Measurements from ENCODE around the gene TMCC3.
A peak's percentile ranks its signal among the peaks of the same experiment; 100 is the strongest.

The TMCC3 gene

GRCh38 chr12:94592080-94592479 is 58.3 kb downstream of the TMCC3 start:
- Histone ChIP-seq H3K9me3 (ENCODE audit: control insufficient read depth in 2 of 2, low read length in 2 of 2) (no peaks in the 10 kb centered on the region), H3K36me3 (ENCODE audit: control insufficient read depth in 2 of 2, insufficient read depth in 2 of 2, low read length in 2 of 2) (no peaks in the 10 kb centered on the region), H3K9ac (ENCODE audit: low read depth in 1 of 2, low read length in 2 of 2) (no peak overlapping the region), H3K4me1 (ENCODE audit: control insufficient read depth in 2 of 2, insufficient read depth in 2 of 2, low read length in 2 of 2) (peaks cover 15 to 25% of the 10 kb centered on the region in 2 donors), H3K27ac (ENCODE audit: low read depth in 2 of 2, low read length in 2 of 2) (peak overlapping the region in 1 of 2 donors; percentile 53), H3K27me3 (ENCODE audit: control insufficient read depth in 2 of 2, insufficient read depth in 2 of 2, low read length in 2 of 2) (no peaks in the 10 kb centered on the region), H3K4me3 (ENCODE audit: low read length in 2 of 2) (no peak overlapping the region)

GRCh38 chr12:94590428-94590827 is 59.9 kb downstream of the TMCC3 start:
- H3K9ac ChIP-seq (ENCODE audit: low read depth in 1 of 2, low read length in 2 of 2) = no peak overlapping the region
- H3K27me3 ChIP-seq (ENCODE audit: control insufficient read depth in 2 of 2, insufficient read depth in 2 of 2, low read length in 2 of 2) = no peaks in the 10 kb centered on the region
- H3K36me3 ChIP-seq (ENCODE audit: control insufficient read depth in 2 of 2, insufficient read depth in 2 of 2, low read length in 2 of 2) = no peaks in the 10 kb centered on the region
- peak overlapping the region in 1 of 2 donors; percentile 2 for H3K27ac ChIP-seq (ENCODE audit: low read depth in 2 of 2, low read length in 2 of 2)
- H3K9me3 ChIP-seq (ENCODE audit: control insufficient read depth in 2 of 2, low read length in 2 of 2) = no peaks in the 10 kb centered on the region
- H3K4me3 ChIP-seq (ENCODE audit: low read length in 2 of 2) = no peak overlapping the region
- peaks cover 21 to 40% of the 10 kb centered on the region in 2 donors for H3K4me1 ChIP-seq (ENCODE audit: control insufficient read depth in 2 of 2, insufficient read depth in 2 of 2, low read length in 2 of 2)

- Histone ChIP-seq H3K9me3 (ENCODE audit: control insufficient read depth in 2 of 2, low read length in 2 of 2) (no peaks in the 10 kb centered on the region), H3K4me1 (ENCODE audit: control insufficient read depth in 2 of 2, insufficient read depth in 2 of 2, low read length in 2 of 2) (peaks cover 21 to 40% of the 10 kb centered on the region in 2 donors), H3K27ac (ENCODE audit: low read depth in 2 of 2, low read length in 2 of 2) (no peak overlapping the region), H3K27me3 (ENCODE audit: control insufficient read depth in 2 of 2, insufficient read depth in 2 of 2, low read length in 2 of 2) (no peaks in the 10 kb centered on the region), H3K9ac (ENCODE audit: low read depth in 1 of 2, low read length in 2 of 2) (no peak overlapping the region), H3K4me3 (ENCODE audit: low read length in 2 of 2) (no peak overlapping the region), H3K36me3 (ENCODE audit: control insufficient read depth in 2 of 2, insufficient read depth in 2 of 2, low read length in 2 of 2) (no peaks in the 10 kb centered on the region)
These were observed 60.8 kb downstream of the TMCC3 start for GRCh38 chr12:94589591-94590001.

GRCh38 chr12:94588346-94588745 is 62.0 kb downstream of the TMCC3 start:
- Histone ChIP-seq H3K27me3 (ENCODE audit: control insufficient read depth in 2 of 2, insufficient read depth in 2 of 2, low read length in 2 of 2) (no peaks in the 10 kb centered on the region), H3K9ac (ENCODE audit: low read depth in 1 of 2, low read length in 2 of 2) (no peak overlapping the region), H3K4me1 (ENCODE audit: control insufficient read depth in 2 of 2, insufficient read depth in 2 of 2, low read length in 2 of 2) (peaks cover 21 to 40% of the 10 kb centered on the region in 2 donors), H3K36me3 (ENCODE audit: control insufficient read depth in 2 of 2, insufficient read depth in 2 of 2, low read length in 2 of 2) (no peaks in the 10 kb centered on the region), H3K27ac (ENCODE audit: low read depth in 2 of 2, low read length in 2 of 2) (peak overlapping the region; percentile 69 to 80), H3K4me3 (ENCODE audit: low read length in 2 of 2) (no peak overlapping the region), H3K9me3 (ENCODE audit: control insufficient read depth in 2 of 2, low read length in 2 of 2) (no peaks in the 10 kb centered on the region)

GRCh38 chr12:94587266-94588241 is 62.8 kb downstream of the TMCC3 start:
- Histone ChIP-seq H3K4me3 (ENCODE audit: low read length in 2 of 2) (peak overlapping the region; percentile 20 to 38), H3K27me3 (ENCODE audit: control insufficient read depth in 2 of 2, insufficient read depth in 2 of 2, low read length in 2 of 2) (no peaks in the 10 kb centered on the region), H3K27ac (ENCODE audit: low read depth in 2 of 2, low read length in 2 of 2) (peak overlapping the region; percentile 69 to 80), H3K36me3 (ENCODE audit: control insufficient read depth in 2 of 2, insufficient read depth in 2 of 2, low read length in 2 of 2) (no peaks in the 10 kb centered on the region), H3K9ac (ENCODE audit: low read depth in 1 of 2, low read length in 2 of 2) (peak overlapping the region in 1 of 2 donors; percentile 4), H3K4me1 (ENCODE audit: control insufficient read depth in 2 of 2, insufficient read depth in 2 of 2, low read length in 2 of 2) (peaks cover 21 to 40% of the 10 kb centered on the region in 2 donors), H3K9me3 (ENCODE audit: control insufficient read depth in 2 of 2, low read length in 2 of 2) (no peaks in the 10 kb centered on the region)

- H3K27me3 ChIP-seq (ENCODE audit: control insufficient read depth in 2 of 2, insufficient read depth in 2 of 2, low read length in 2 of 2) = no peaks in the 10 kb centered on the region
- no peaks in the 10 kb centered on the region for H3K9me3 ChIP-seq (ENCODE audit: control insufficient read depth in 2 of 2, low read length in 2 of 2)
- H3K9ac ChIP-seq (ENCODE audit: low read depth in 1 of 2, low read length in 2 of 2) = peak overlapping the region; percentile 4 to 48
- H3K27ac ChIP-seq (ENCODE audit: low read depth in 2 of 2, low read length in 2 of 2) = peak overlapping the region; percentile 69 to 80
- peak overlapping the region; percentile 33 to 49 for H3K4me3 ChIP-seq (ENCODE audit: low read length in 2 of 2)
- peaks cover under 1 to 7% of the 10 kb centered on the region in 2 donors for H3K36me3 ChIP-seq (ENCODE audit: control insufficient read depth in 2 of 2, insufficient read depth in 2 of 2, low read length in 2 of 2)
- peaks cover 21 to 39% of the 10 kb centered on the region in 2 donors for H3K4me1 ChIP-seq (ENCODE audit: control insufficient read depth in 2 of 2, insufficient read depth in 2 of 2, low read length in 2 of 2)
These were observed 63.6 kb downstream of the TMCC3 start for GRCh38 chr12:94586589-94587259.

GRCh38 chr12:94585626-94586025 is 64.7 kb downstream of the TMCC3 start:
- Histone ChIP-seq H3K9ac (ENCODE audit: low read depth in 1 of 2, low read length in 2 of 2) (peak overlapping the region in 1 of 2 donors; percentile 4), H3K4me3 (ENCODE audit: low read length in 2 of 2) (peak overlapping the region in 1 of 2 donors; percentile 49), H3K27me3 (ENCODE audit: control insufficient read depth in 2 of 2, insufficient read depth in 2 of 2, low read length in 2 of 2) (no peaks in the 10 kb centered on the region), H3K27ac (ENCODE audit: low read depth in 2 of 2, low read length in 2 of 2) (peak overlapping the region; percentile 69 to 80), H3K4me1 (ENCODE audit: control insufficient read depth in 2 of 2, insufficient read depth in 2 of 2, low read length in 2 of 2) (peaks cover 21 to 35% of the 10 kb centered on the region in 2 donors), H3K36me3 (ENCODE audit: control insufficient read depth in 2 of 2, insufficient read depth in 2 of 2, low read length in 2 of 2) (peaks cover 4 to 15% of the 10 kb centered on the region in 2 donors), H3K9me3 (ENCODE audit: control insufficient read depth in 2 of 2, low read length in 2 of 2) (no peaks in the 10 kb centered on the region)

- H3K4me1 ChIP-seq (ENCODE audit: control insufficient read depth in 2 of 2, insufficient read depth in 2 of 2, low read length in 2 of 2) = peaks cover 21 to 27% of the 10 kb centered on the region in 2 donors
- peaks cover 5 to 16% of the 10 kb centered on the region in 2 donors for H3K36me3 ChIP-seq (ENCODE audit: control insufficient read depth in 2 of 2, insufficient read depth in 2 of 2, low read length in 2 of 2)
- no peak overlapping the region for H3K9ac ChIP-seq (ENCODE audit: low read depth in 1 of 2, low read length in 2 of 2)
- H3K9me3 ChIP-seq (ENCODE audit: control insufficient read depth in 2 of 2, low read length in 2 of 2) = no peaks in the 10 kb centered on the region
- no peaks in the 10 kb centered on the region for H3K27me3 ChIP-seq (ENCODE audit: control insufficient read depth in 2 of 2, insufficient read depth in 2 of 2, low read length in 2 of 2)
- H3K27ac ChIP-seq (ENCODE audit: low read depth in 2 of 2, low read length in 2 of 2) = no peak overlapping the region
- peak overlapping the region in 1 of 2 donors; percentile 23 for H3K4me3 ChIP-seq (ENCODE audit: low read length in 2 of 2)
These were observed 66.0 kb downstream of the TMCC3 start for GRCh38 chr12:94584377-94584776.

- H3K27ac ChIP-seq (ENCODE audit: low read depth in 2 of 2, low read length in 2 of 2) = no peak overlapping the region
- peaks cover 8 to 19% of the 10 kb centered on the region in 2 donors for H3K4me1 ChIP-seq (ENCODE audit: control insufficient read depth in 2 of 2, insufficient read depth in 2 of 2, low read length in 2 of 2)
- H3K9me3 ChIP-seq (ENCODE audit: control insufficient read depth in 2 of 2, low read length in 2 of 2) = no peaks in the 10 kb centered on the region
- H3K4me3 ChIP-seq (ENCODE audit: low read length in 2 of 2) = no peak overlapping the region
- H3K36me3 ChIP-seq (ENCODE audit: control insufficient read depth in 2 of 2, insufficient read depth in 2 of 2, low read length in 2 of 2) = peaks cover 13 to 24% of the 10 kb centered on the region in 2 donors
- no peak overlapping the region for H3K9ac ChIP-seq (ENCODE audit: low read depth in 1 of 2, low read length in 2 of 2)
- no peaks in the 10 kb centered on the region for H3K27me3 ChIP-seq (ENCODE audit: control insufficient read depth in 2 of 2, insufficient read depth in 2 of 2, low read length in 2 of 2)
These were observed 67.8 kb downstream of the TMCC3 start for GRCh38 chr12:94582591-94582990.
